ENCODE measurements around the gene HOXA11.

DNA sequence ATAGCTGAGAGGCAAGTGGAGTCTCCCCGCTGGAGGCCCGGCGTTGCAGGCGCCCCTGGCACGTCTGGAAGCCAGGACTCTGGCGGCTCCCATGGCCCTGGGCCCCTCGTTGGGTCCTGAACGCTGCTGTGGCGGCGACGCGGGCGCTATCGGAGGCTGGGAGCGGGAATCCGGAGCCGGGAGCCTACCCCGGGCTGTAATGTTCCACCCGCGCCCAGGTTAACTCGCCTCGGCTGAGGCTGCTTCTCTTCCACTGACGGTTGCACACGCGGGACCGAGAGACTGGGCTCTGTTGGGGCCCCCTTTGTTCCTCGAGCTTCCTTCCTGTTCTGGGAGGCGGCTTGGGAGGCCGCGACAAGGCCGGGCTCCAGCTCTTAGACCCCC lies 40.3 kb downstream of the HOXA11 start:
- TF ChIP-seq, protein P1, sequence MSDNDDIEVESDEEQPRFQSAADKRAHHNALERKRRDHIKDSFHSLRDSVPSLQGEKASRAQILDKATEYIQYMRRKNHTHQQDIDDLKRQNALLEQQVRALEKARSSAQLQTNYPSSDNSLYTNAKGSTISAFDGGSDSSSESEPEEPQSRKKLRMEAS (IDR thresholded peaks at IDR 0.05; ENCODE audit: low read depth): no peak
- TF ChIP-seq, protein P2, sequence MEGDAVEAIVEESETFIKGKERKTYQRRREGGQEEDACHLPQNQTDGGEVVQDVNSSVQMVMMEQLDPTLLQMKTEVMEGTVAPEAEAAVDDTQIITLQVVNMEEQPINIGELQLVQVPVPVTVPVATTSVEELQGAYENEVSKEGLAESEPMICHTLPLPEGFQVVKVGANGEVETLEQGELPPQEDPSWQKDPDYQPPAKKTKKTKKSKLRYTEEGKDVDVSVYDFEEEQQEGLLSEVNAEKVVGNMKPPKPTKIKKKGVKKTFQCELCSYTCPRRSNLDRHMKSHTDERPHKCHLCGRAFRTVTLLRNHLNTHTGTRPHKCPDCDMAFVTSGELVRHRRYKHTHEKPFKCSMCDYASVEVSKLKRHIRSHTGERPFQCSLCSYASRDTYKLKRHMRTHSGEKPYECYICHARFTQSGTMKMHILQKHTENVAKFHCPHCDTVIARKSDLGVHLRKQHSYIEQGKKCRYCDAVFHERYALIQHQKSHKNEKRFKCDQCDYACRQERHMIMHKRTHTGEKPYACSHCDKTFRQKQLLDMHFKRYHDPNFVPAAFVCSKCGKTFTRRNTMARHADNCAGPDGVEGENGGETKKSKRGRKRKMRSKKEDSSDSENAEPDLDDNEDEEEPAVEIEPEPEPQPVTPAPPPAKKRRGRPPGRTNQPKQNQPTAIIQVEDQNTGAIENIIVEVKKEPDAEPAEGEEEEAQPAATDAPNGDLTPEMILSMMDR (IDR thresholded peaks at IDR 0.05): no peak
- no peak for TF ChIP-seq TAF1 (IDR thresholded peaks at IDR 0.05; ENCODE audit: borderline replicate concordance, low read depth, low read length)
- TF ChIP-seq EP300 (IDR thresholded peaks at IDR 0.05; ENCODE audit: borderline replicate concordance in 1 of 2, low read depth in 1 of 2, low read length in 1 of 2): no peak
- no peak for TF ChIP-seq TCF12 (IDR thresholded peaks at IDR 0.05)
